ENCODE measurements around the gene LRRC73. TPM values are rescaled to one million over a fixed set of nuclear protein-coding genes. Genes with fewer than 3 reads are reported as not detected.

Gene LRRC73
- total and polyA plus RNA-seq, 2 donors: 0.09 to 0.11 TPM

GRCh38 chr6:43516697-43517504, 6.8 kb upstream of the LRRC73 start, which contains the start of the genes POLR1C and YIPF3:
POLR1C (plus strand) TSS chr6:43517089; CDS start chr6:43517110, 21 bp downstream.
YIPF3 (minus strand) TSS chr6:43516926; CDS start chr6:43516807, 119 bp downstream.
- under 1% methylated on average over 57 of the region's 57 CpGs for WGBS
- Histone ChIP-seq H3K4me3 (ENCODE audit: low read length in 2 of 2) (peak within 1 kb of the TSS; percentile 94), H3K9me3 (ENCODE audit: control insufficient read depth in 2 of 2, insufficient read depth in 1 of 2, low read length in 1 of 2) (peaks cover 0 to 3% of the 10 kb centered on the region in 2 donors), H3K4me1 (ENCODE audit: control insufficient read depth in 2 of 2, insufficient read depth in 2 of 2, low read length in 2 of 2) (peaks cover 15 to 16% of the 10 kb centered on the region in 2 donors), H3K27me3 (ENCODE audit: control insufficient read depth in 2 of 2, insufficient read depth in 1 of 2, low read length in 1 of 2) (no peaks in the 10 kb centered on the region), H3K27ac (ENCODE audit: low read depth in 1 of 2, low read length in 1 of 2) (peak within 1 kb of the TSS; percentile 70 to 86), H3K36me3 (ENCODE audit: control insufficient read depth in 2 of 2, insufficient read depth in 2 of 2, low read length in 1 of 2) (peaks cover 50 to 66% of the 10 kb centered on the region in 2 donors)
- peak; percentile 92 to 99 (median 96) for DNase-seq (ENCODE audit: low read depth in 6 of 9, low spot score in 9 of 9)

GRCh38 chr6:43516367-43516696, 6.2 kb upstream of the LRRC73 start:
- WGBS: 2% methylated on average over 10 of the region's 10 CpGs
- peak overlapping the region; percentile 94 for H3K4me3 ChIP-seq (ENCODE audit: low read length in 2 of 2)
- peaks cover 0 to 3% of the 10 kb centered on the region in 2 donors for H3K9me3 ChIP-seq (ENCODE audit: control insufficient read depth in 2 of 2, insufficient read depth in 1 of 2, low read length in 1 of 2)
- peaks cover 15 to 16% of the 10 kb centered on the region in 2 donors for H3K4me1 ChIP-seq (ENCODE audit: control insufficient read depth in 2 of 2, insufficient read depth in 2 of 2, low read length in 2 of 2)
- H3K27me3 ChIP-seq (ENCODE audit: control insufficient read depth in 2 of 2, insufficient read depth in 1 of 2, low read length in 1 of 2): no peaks in the 10 kb centered on the region
- H3K36me3 ChIP-seq (ENCODE audit: control insufficient read depth in 2 of 2, insufficient read depth in 2 of 2, low read length in 1 of 2): peaks cover 50 to 66% of the 10 kb centered on the region in 2 donors
- DNase-seq (ENCODE audit: low read depth in 6 of 9, low spot score in 9 of 9): no peak
- peak overlapping the region; percentile 70 to 86 for H3K27ac ChIP-seq (ENCODE audit: low read depth in 1 of 2, low read length in 1 of 2)

GRCh38 chr6:43515808-43516207, 5.7 kb upstream of the LRRC73 start:
- H3K4me3 ChIP-seq (ENCODE audit: low read length in 2 of 2): peak overlapping the region; percentile 94
- DNase-seq (ENCODE audit: low read depth in 6 of 9, low spot score in 9 of 9): no peak
- no peak overlapping the region for H3K27ac ChIP-seq (ENCODE audit: low read depth in 1 of 2, low read length in 1 of 2)
- H3K9me3 ChIP-seq (ENCODE audit: control insufficient read depth in 2 of 2, insufficient read depth in 1 of 2, low read length in 1 of 2): peaks cover 0 to 3% of the 10 kb centered on the region in 2 donors
- peaks cover 0 to 2% of the 10 kb centered on the region in 2 donors for H3K27me3 ChIP-seq (ENCODE audit: control insufficient read depth in 2 of 2, insufficient read depth in 1 of 2, low read length in 1 of 2)
- 93% methylated on average over 9 of the region's 9 CpGs for WGBS
- peaks cover 15 to 16% of the 10 kb centered on the region in 2 donors for H3K4me1 ChIP-seq (ENCODE audit: control insufficient read depth in 2 of 2, insufficient read depth in 2 of 2, low read length in 2 of 2)
- H3K36me3 ChIP-seq (ENCODE audit: control insufficient read depth in 2 of 2, insufficient read depth in 2 of 2, low read length in 1 of 2): peaks cover 46 to 66% of the 10 kb centered on the region in 2 donors

GRCh38 chr6:43511824-43512415, 1.8 kb upstream of the LRRC73 start:
- no peak overlapping the region for H3K27ac ChIP-seq (ENCODE audit: low read depth in 1 of 2, low read length in 1 of 2)
- H3K4me3 ChIP-seq (ENCODE audit: low read length in 2 of 2): no peak overlapping the region
- DNase-seq (ENCODE audit: low read depth in 6 of 9, low spot score in 9 of 9): no peak
- H3K27me3 ChIP-seq (ENCODE audit: control insufficient read depth in 2 of 2, insufficient read depth in 1 of 2, low read length in 1 of 2): peaks cover 24 to 41% of the 10 kb centered on the region in 2 donors
- WGBS: 97% methylated on average over 11 of the region's 11 CpGs
- peaks cover 17 to 24% of the 10 kb centered on the region in 2 donors for H3K4me1 ChIP-seq (ENCODE audit: control insufficient read depth in 2 of 2, insufficient read depth in 2 of 2, low read length in 2 of 2)
- H3K9me3 ChIP-seq (ENCODE audit: control insufficient read depth in 2 of 2, insufficient read depth in 1 of 2, low read length in 1 of 2): peaks cover 0 to 3% of the 10 kb centered on the region in 2 donors
- peaks cover 35 to 51% of the 10 kb centered on the region in 2 donors for H3K36me3 ChIP-seq (ENCODE audit: control insufficient read depth in 2 of 2, insufficient read depth in 2 of 2, low read length in 1 of 2)

GRCh38 chr6:43510827-43511163, 649 bp upstream of the LRRC73 start:
- H3K27ac ChIP-seq (ENCODE audit: low read depth in 1 of 2, low read length in 1 of 2): no peak overlapping the region
- H3K4me3 ChIP-seq (ENCODE audit: low read length in 2 of 2): no peak overlapping the region
- no peaks in the 10 kb centered on the region for H3K9me3 ChIP-seq (ENCODE audit: control insufficient read depth in 2 of 2, insufficient read depth in 1 of 2, low read length in 1 of 2)
- WGBS: 95% methylated on average over 10 of the region's 10 CpGs
- peaks cover 35 to 52% of the 10 kb centered on the region in 2 donors for H3K36me3 ChIP-seq (ENCODE audit: control insufficient read depth in 2 of 2, insufficient read depth in 2 of 2, low read length in 1 of 2)
- DNase-seq (ENCODE audit: low read depth in 6 of 9, low spot score in 9 of 9): no peak
- peaks cover 11 to 23% of the 10 kb centered on the region in 2 donors for H3K4me1 ChIP-seq (ENCODE audit: control insufficient read depth in 2 of 2, insufficient read depth in 2 of 2, low read length in 2 of 2)
- peaks cover 24 to 43% of the 10 kb centered on the region in 2 donors for H3K27me3 ChIP-seq (ENCODE audit: control insufficient read depth in 2 of 2, insufficient read depth in 1 of 2, low read length in 1 of 2)

- H3K4me1 ChIP-seq (ENCODE audit: control insufficient read depth in 2 of 2, insufficient read depth in 2 of 2, low read length in 2 of 2): peaks cover 3 to 15% of the 10 kb centered on the region in 2 donors
- peaks cover 44 to 53% of the 10 kb centered on the region in 2 donors for H3K36me3 ChIP-seq (ENCODE audit: control insufficient read depth in 2 of 2, insufficient read depth in 2 of 2, low read length in 1 of 2)
- WGBS: 11% methylated on average over 69 of the region's 69 CpGs
- H3K9me3 ChIP-seq (ENCODE audit: control insufficient read depth in 2 of 2, insufficient read depth in 1 of 2, low read length in 1 of 2): no peaks in the 10 kb centered on the region
- peak overlapping the region in 1 of 2 donors; percentile 57 for H3K4me3 ChIP-seq (ENCODE audit: low read length in 2 of 2)
- peaks cover 24 to 43% of the 10 kb centered on the region in 2 donors for H3K27me3 ChIP-seq (ENCODE audit: control insufficient read depth in 2 of 2, insufficient read depth in 1 of 2, low read length in 1 of 2)
- no peak for DNase-seq (ENCODE audit: low read depth in 6 of 9, low spot score in 9 of 9)
- H3K27ac ChIP-seq (ENCODE audit: low read depth in 1 of 2, low read length in 1 of 2): no peak overlapping the region
Observed at GRCh38 chr6:43509142-43509983, 783 bp downstream of the LRRC73 start.

GRCh38 chr6:43508481-43509141, 1.5 kb downstream of the LRRC73 start:
- Histone ChIP-seq H3K27ac (ENCODE audit: low read depth in 1 of 2, low read length in 1 of 2) (no peak overlapping the region), H3K36me3 (ENCODE audit: control insufficient read depth in 2 of 2, insufficient read depth in 2 of 2, low read length in 1 of 2) (peaks cover 43 to 52% of the 10 kb centered on the region in 2 donors), H3K27me3 (ENCODE audit: control insufficient read depth in 2 of 2, insufficient read depth in 1 of 2, low read length in 1 of 2) (peaks cover 24 to 43% of the 10 kb centered on the region in 2 donors), H3K4me1 (ENCODE audit: control insufficient read depth in 2 of 2, insufficient read depth in 2 of 2, low read length in 2 of 2) (peaks cover 3 to 15% of the 10 kb centered on the region in 2 donors), H3K4me3 (ENCODE audit: low read length in 2 of 2) (no peak overlapping the region), H3K9me3 (ENCODE audit: control insufficient read depth in 2 of 2, insufficient read depth in 1 of 2, low read length in 1 of 2) (no peaks in the 10 kb centered on the region)
- 86% methylated on average over 8 of the region's 8 CpGs for WGBS
- no peak for DNase-seq (ENCODE audit: low read depth in 6 of 9, low spot score in 9 of 9)

- Histone ChIP-seq H3K4me3 (ENCODE audit: low read length in 2 of 2) (no peak overlapping the region), H3K4me1 (ENCODE audit: control insufficient read depth in 2 of 2, insufficient read depth in 2 of 2, low read length in 2 of 2) (peaks cover 3 to 15% of the 10 kb centered on the region in 2 donors), H3K9me3 (ENCODE audit: control insufficient read depth in 2 of 2, insufficient read depth in 1 of 2, low read length in 1 of 2) (no peaks in the 10 kb centered on the region), H3K36me3 (ENCODE audit: control insufficient read depth in 2 of 2, insufficient read depth in 2 of 2, low read length in 1 of 2) (peaks cover 43 to 51% of the 10 kb centered on the region in 2 donors), H3K27me3 (ENCODE audit: control insufficient read depth in 2 of 2, insufficient read depth in 1 of 2, low read length in 1 of 2) (peaks cover 24 to 43% of the 10 kb centered on the region in 2 donors), H3K27ac (ENCODE audit: low read depth in 1 of 2, low read length in 1 of 2) (no peak overlapping the region)
- 40% methylated on average over 14 of the region's 14 CpGs for WGBS
- DNase-seq (ENCODE audit: low read depth in 6 of 9, low spot score in 9 of 9): peak; percentile 53 to 88 (median 73)
Observed at GRCh38 chr6:43506667-43507471, 3.3 kb downstream of the LRRC73 start.

Measured in thymus (tissue), 11 donors.